ENCODE measurements around the gene POC1A. TPM values are rescaled to one million over a fixed set of nuclear protein-coding genes. Genes with fewer than 3 reads are reported as not detected.

Gene POC1A
- total RNA-seq, 1 experiment from 2014 or later = 29.0 TPM

- no peak overlapping the region for H2AFZ ChIP-seq (ENCODE audit: low read length)
- no CpG with 5 or more reads among the region's 8 CpGs for WGBS (ENCODE audit: extremely low coverage, insufficient read length, low lambda C conversion rate)
- H3K4ac ChIP-seq (ENCODE audit: low read depth, low read length) = no peak overlapping the region
- no peak overlapping the region for H3K56ac ChIP-seq (ENCODE audit: insufficient read length, low read depth, low read length)
- Mint-ChIP-seq H3K4me3 (no peak overlapping the region), H3K36me3 (ENCODE audit: insufficient read depth in 1 of 3, low read depth in 3 of 3) (no peaks in the 10 kb centered on the region), H3K4me1 (peaks cover 22 to 25% of the 10 kb centered on the region in 2 experiments), H3K27me3 (ENCODE audit: low read depth) (peaks cover 6% of the 10 kb centered on the region; the same call in 1 of the 2 replicates), H3K27ac (peak overlapping the region in 2 of 3 experiments; percentile 11 to 62; a peak in 3 of 7 replicates), H3K9me3 (no peaks in the 10 kb centered on the region)
- H3K18ac ChIP-seq (ENCODE audit: insufficient read length, low read depth, low read length) = no peak overlapping the region
- H4K91ac ChIP-seq (ENCODE audit: insufficient read length, low read depth, low read length) = no peak overlapping the region
- H4K5ac ChIP-seq (ENCODE audit: insufficient read length, low read depth, low read length) = no peak overlapping the region
- DNase-seq = no peak
- no peak overlapping the region for H2BK20ac ChIP-seq (ENCODE audit: low read depth, low read length, poor library complexity, severe bottlenecking)
- no peak for TF ChIP-seq CTCF (conservative IDR thresholded peaks at IDR 0.05)
- H3K27ac ChIP-seq (ENCODE audit: insufficient read length, low read depth, low read length) = no peak overlapping the region
- no peak overlapping the region for H3K23ac ChIP-seq (ENCODE audit: insufficient read length, low read depth, low read length)
- H2AK5ac ChIP-seq (ENCODE audit: insufficient read length, low read length) = no peak overlapping the region
- no peaks in the 10 kb centered on the region for H3K23me2 ChIP-seq (ENCODE audit: insufficient read length, low read depth, low read length, poor library complexity, severe bottlenecking)
- no peak overlapping the region for H3K9ac ChIP-seq (ENCODE audit: extremely low read depth, insufficient read length, low read length)
- H3K14ac ChIP-seq (ENCODE audit: insufficient read depth, low read length) = no peak overlapping the region
- H2BK120ac ChIP-seq (ENCODE audit: low read depth, low read length, poor library complexity, severe bottlenecking) = no peak overlapping the region
- H3K4me1 ChIP-seq (ENCODE audit: insufficient read depth, low read length) = no peaks in the 10 kb centered on the region
- no peak overlapping the region for H3T11ph ChIP-seq (ENCODE audit: low read length)
- no peaks in the 10 kb centered on the region for H4K20me1 ChIP-seq (ENCODE audit: control insufficient read depth, insufficient read depth, insufficient read length)
- no peak overlapping the region for H2BK5ac ChIP-seq (ENCODE audit: insufficient read length, low read length)
- H3K79me2 ChIP-seq (ENCODE audit: insufficient read depth, low read length) = no peaks in the 10 kb centered on the region
- H3K9me3 ChIP-seq (ENCODE audit: control insufficient read depth, low read depth, low read length) = no peaks in the 10 kb centered on the region
- H4K8ac ChIP-seq (replicated peaks; ENCODE audit: insufficient read length, low read depth, low read length) = no peak overlapping the region
- H2BK15ac ChIP-seq (ENCODE audit: low read depth, low read length) = no peak overlapping the region
- no peak overlapping the region for H2BK12ac ChIP-seq (ENCODE audit: insufficient read length, low read depth, low read length)
- no peaks in the 10 kb centered on the region for H3K79me1 ChIP-seq (ENCODE audit: insufficient read depth, low read depth, low read length, poor library complexity, severe bottlenecking)
- H3K27me3 ChIP-seq (ENCODE audit: insufficient read depth, low read length) = no peaks in the 10 kb centered on the region
- no peak overlapping the region for H3K4me2 ChIP-seq (ENCODE audit: insufficient read depth, insufficient read length, low read length)
These were observed 22.0 kb upstream of the POC1A start for GRCh38 chr3:52176180-52176752.

Measured in H9 (cell line).